H1 (cell line): ENCODE measurements around the gene IL36RN. TPM values are rescaled to one million over a fixed set of nuclear protein-coding genes. Genes with fewer than 3 reads are reported as not detected.

Experiments used
- CTCF ChIA-PET: fragments of 300-600 bp; sonication (Branson Sonifier 250); formaldehyde crosslinking; loops from one replicate; lab custom pipeline; 2021; ENCODE audit not compliant: partially characterized antibody; lab: Charles Lee
- POLR2A ChIA-PET: fragments of 300-600 bp; sonication (Branson Sonifier 250); formaldehyde crosslinking; loops from one replicate; lab custom pipeline; 2021; ENCODE audit warnings: inconsistent platforms; ENCODE audit not compliant: partially characterized antibody; lab: Charles Lee
- DNase-seq, 2 experiments: peaks; one replicate each; pipeline versions ENCODE4 v3.0.0 to v3.0.0-alpha.2; 2010 to 2022; ENCODE audit warnings: low spot score in 2 of 2, low read depth in 1 of 2, mixed read lengths in 1 of 2
- FAIRE-seq: peaks from 2 replicates; lab custom pipeline; 2011; peaks lifted over from hg19 to GRCh38; lab: Jason Lieb, UNC
- H2AFZ ChIP-seq: 2 replicates; pipeline ENCODE4 v1.8.1; 2012; ENCODE audit warnings: low read length, inconsistent platforms
- H2AK5ac ChIP-seq: 2 replicates; pipeline ENCODE4 v1.6.1; 2013; ENCODE audit warnings: low read depth, low read length
- H2BK120ac ChIP-seq: replicated peaks from 2 replicates; pipeline ENCODE3; 2013; ENCODE audit warnings: low read depth, low read length, inconsistent platforms
- H2BK12ac ChIP-seq: 2 replicates; pipeline ENCODE4 v1.6.1; 2013; ENCODE audit warnings: low read depth, low read length
- H2BK15ac ChIP-seq: 2 replicates; pipeline ENCODE4 v1.6.1; 2013; ENCODE audit warnings: low read length
- H2BK20ac ChIP-seq: 2 replicates; pipeline ENCODE4 v1.6.1; 2013; ENCODE audit warnings: low read length
- H2BK5ac ChIP-seq: 2 replicates; pipeline ENCODE4 v1.6.1; 2013; ENCODE audit warnings: low read depth, low read length
- H3K14ac ChIP-seq: 2 replicates; pipeline ENCODE4 v1.6.1; 2013; ENCODE audit warnings: inconsistent platforms; ENCODE audit not compliant: insufficient read length
- H3K18ac ChIP-seq: 2 replicates; pipeline ENCODE4 v1.6.1; 2013; ENCODE audit warnings: low read length; ENCODE audit errors: extremely low read depth
- H3K23ac ChIP-seq: 2 replicates; pipeline ENCODE4 v1.6.1; 2013; ENCODE audit warnings: inconsistent platforms; ENCODE audit not compliant: insufficient read length
- H3K23me2 ChIP-seq: 2 replicates; pipeline ENCODE4 v1.6.1; 2013; ENCODE audit warnings: low read depth, low read length
- H3K27ac ChIP-seq: 2 replicates; pipeline ENCODE4 v1.6.1; 2011; ENCODE audit warnings: low read depth, low read length, inconsistent platforms
- H3K27me3 ChIP-seq, 4 experiments: replicated peaks in 1 of 4; 1 replicate in 1 of 4; 2 replicates in 3 of 4; pipeline versions ENCODE4 v1.6.1 to v1.8.1; 2011 to 2013; ENCODE audit warnings: low read length in 3 of 4, mild to moderate bottlenecking in 3 of 4, inconsistent platforms in 2 of 4, mixed read lengths in 2 of 4, moderate library complexity in 1 of 4; ENCODE audit not compliant: control insufficient read depth in 3 of 4, insufficient read depth in 3 of 4; ENCODE audit errors: extremely low read depth in 1 of 4
- H3K36me3 ChIP-seq, 4 experiments: 2 replicates each; pipeline versions ENCODE4 v1.6.1 to v1.8.1; 2011 to 2013; ENCODE audit warnings: mild to moderate bottlenecking in 4 of 4, low read length in 3 of 4, moderate library complexity in 2 of 4, control low read depth in 1 of 4, inconsistent platforms in 1 of 4; ENCODE audit not compliant: insufficient read depth in 4 of 4, control insufficient read depth in 2 of 4
- H3K4ac ChIP-seq: replicated peaks from 2 replicates; pipeline ENCODE3; 2013; ENCODE audit warnings: low read length, low read depth, mixed read lengths, inconsistent platforms; ENCODE audit not compliant: insufficient read length
- H3K4me1 ChIP-seq, 4 experiments: replicated peaks in 1 of 4; 1 replicate in 1 of 4; 2 replicates in 3 of 4; pipeline versions ENCODE4 v1.6.1 to v1.8.1; 2011 to 2013; ENCODE audit warnings: low read length in 3 of 4, inconsistent platforms in 2 of 4, mixed read lengths in 1 of 4; ENCODE audit not compliant: insufficient read depth in 4 of 4, control insufficient read depth in 3 of 4
- H3K4me2 ChIP-seq, 2 experiments: 2 replicates each; pipeline versions ENCODE4 v1.6.1 to v1.8.1; 2011 to 2013; ENCODE audit warnings: low read depth in 2 of 2, low read length in 2 of 2, control low read depth in 1 of 2, inconsistent platforms in 1 of 2, mild to moderate bottlenecking in 1 of 2; ENCODE audit not compliant: insufficient read depth in 1 of 2
- H3K4me3 ChIP-seq, 4 experiments: fragments of 200-600, 300-600 bp in 1 of 4; sonication (generic), shearing (Covaris generic), sonication (Bioruptor Twin) in 1 of 4; 2 replicates each; pipeline versions ENCODE4 v1.5.1 to v1.8.1; 2011 to 2016; ENCODE audit warnings: low read length in 4 of 4, low read depth in 3 of 4, control low read depth in 2 of 4, inconsistent platforms in 2 of 4, mild to moderate bottlenecking in 2 of 4, mixed read lengths in 1 of 4, moderate library complexity in 1 of 4; ENCODE audit not compliant: insufficient read depth in 2 of 4; ENCODE audit errors: extremely low read depth in 1 of 4
- H3K56ac ChIP-seq: replicated peaks from 2 replicates; pipeline ENCODE3; 2013; ENCODE audit warnings: low read depth, mild to moderate bottlenecking, mixed read lengths, low read length, inconsistent platforms; ENCODE audit not compliant: insufficient read length
- H3K79me1 ChIP-seq: 2 replicates; pipeline ENCODE4 v1.6.1; 2013; ENCODE audit warnings: low read depth, low read length, control low read depth
- H3K79me2 ChIP-seq, 2 experiments: 2 replicates each; pipeline versions ENCODE4 v1.6.1 to v1.8.1; 2012 to 2013; ENCODE audit warnings: low read length in 2 of 2, mild to moderate bottlenecking in 2 of 2, inconsistent platforms in 1 of 2; ENCODE audit not compliant: insufficient read depth in 2 of 2, control insufficient read depth in 1 of 2
- H3K9ac ChIP-seq, 4 experiments: replicated peaks in 1 of 4; 1 replicate in 1 of 4; 2 replicates in 3 of 4; pipeline versions ENCODE4 v1.6.1 to v1.8.1; 2011 to 2013; ENCODE audit warnings: low read depth in 3 of 4, low read length in 3 of 4, control low read depth in 2 of 4, mild to moderate bottlenecking in 2 of 4, moderate library complexity in 2 of 4, inconsistent platforms in 1 of 4; ENCODE audit errors: extremely low read depth in 1 of 4
- H3K9me3 ChIP-seq, 2 experiments: 2 replicates each; pipeline versions ENCODE4 v1.6.1 to v1.8.1; 2012 to 2013; ENCODE audit warnings: mild to moderate bottlenecking in 2 of 2, moderate library complexity in 2 of 2, control low read depth in 1 of 2, inconsistent platforms in 1 of 2, low read depth in 1 of 2, low read length in 1 of 2, mixed read lengths in 1 of 2; ENCODE audit not compliant: insufficient read depth in 2 of 2
- H4K20me1 ChIP-seq, 2 experiments: replicated peaks in 1 of 2; 2 replicates each; pipeline versions ENCODE3 to v1.8.1; 2011 to 2013; ENCODE audit warnings: inconsistent platforms in 2 of 2, low read length in 2 of 2, mild to moderate bottlenecking in 1 of 2; ENCODE audit not compliant: insufficient read depth in 2 of 2, control insufficient read depth in 1 of 2
- H4K5ac ChIP-seq: 2 replicates; pipeline ENCODE4 v1.6.1; 2013; ENCODE audit warnings: low read length, low read depth, mixed read lengths, inconsistent platforms; ENCODE audit not compliant: insufficient read length
- H4K8ac ChIP-seq: 2 replicates; pipeline ENCODE4 v1.8.0; 2013; ENCODE audit warnings: mild to moderate bottlenecking, moderate library complexity, low read length, inconsistent platforms; ENCODE audit not compliant: insufficient read depth; ENCODE audit errors: extremely low read depth
- H4K91ac ChIP-seq: replicated peaks from 2 replicates; pipeline ENCODE3; 2013; ENCODE audit warnings: low read length, mixed read lengths, inconsistent platforms; ENCODE audit not compliant: insufficient read length
- ASH2L ChIP-seq: fragments of 200-600, 300-600 bp; sonication (generic); IDR thresholded peaks from one replicate; pipeline ENCODE4 v1.7.1; 2017; ENCODE audit warnings: low read length
- CBX5 ChIP-seq: fragments of 300-800, 300-1000 bp; sonication (generic); IDR thresholded peaks from 2 replicates; pipeline ENCODE4 v1.7.1; 2016; ENCODE audit warnings: antibody characterized with exemption, low read length, low read depth
- CEBPB ChIP-seq: IDR thresholded peaks from 2 replicates; pipeline ENCODE4 v1.6.1; 2012; ENCODE audit warnings: low read depth, low read length
- CHD1 ChIP-seq: IDR thresholded peaks from 2 replicates; pipeline ENCODE4 v1.6.1; 2012; ENCODE audit warnings: low read depth, low read length, improper control_type of control experiment
- CREB1 ChIP-seq: IDR thresholded peaks from 2 replicates; pipeline ENCODE4 v1.6.1; 2012; ENCODE audit warnings: inconsistent platforms
- EZH2 ChIP-seq: fragments of 200-600 bp; sonication (generic); IDR thresholded peaks from 2 replicates; pipeline ENCODE4 v1.7.1; 2012; ENCODE audit warnings: low read depth, mild to moderate bottlenecking, moderate library complexity, low read length, inconsistent platforms; ENCODE audit not compliant: severe bottlenecking
- GABPA ChIP-seq: IDR thresholded peaks from 2 replicates; pipeline ENCODE4 v1.6.1; 2011; ENCODE audit warnings: mild to moderate bottlenecking, low read length, moderate library complexity, borderline replicate concordance; ENCODE audit not compliant: insufficient read depth
- HDAC2 ChIP-seq, 2 experiments: fragments of 300-600 bp in 1 of 2; sonication (generic) in 1 of 2; IDR thresholded peaks; 2 replicates each; pipeline ENCODE4 v1.6.1; 2011 to 2012; ENCODE audit warnings: low read depth in 2 of 2, low read length in 2 of 2, mild to moderate bottlenecking in 2 of 2, moderate library complexity in 2 of 2, borderline replicate concordance in 1 of 2, inconsistent platforms in 1 of 2
- HDAC6 ChIP-seq: IDR thresholded peaks from one replicate; pipeline ENCODE4 v1.7.1; 2012; ENCODE audit warnings: low read depth, mild to moderate bottlenecking, inconsistent platforms, low read length, moderate library complexity
- KDM1A ChIP-seq: fragments of 200-600, 300-600 bp; sonication (generic); IDR thresholded peaks from 2 replicates; pipeline ENCODE4 v1.7.1; 2016; ENCODE audit warnings: mild to moderate bottlenecking, low read length, borderline replicate concordance
- POU5F1 ChIP-seq: IDR thresholded peaks from 2 replicates; pipeline ENCODE4 v1.6.1; 2011; ENCODE audit warnings: low read depth, mild to moderate bottlenecking, low read length, moderate library complexity
- RFX5 ChIP-seq: IDR thresholded peaks from 2 replicates; pipeline ENCODE4 v1.6.1; 2011; ENCODE audit warnings: low read depth, low read length, improper control_type of control experiment, borderline replicate concordance
- SAP30 ChIP-seq: fragments of 300-600 bp; sonication (generic); IDR thresholded peaks from 2 replicates; pipeline ENCODE4 v1.7.1; 2012; ENCODE audit warnings: low read length, moderate library complexity, mild to moderate bottlenecking, inconsistent platforms; ENCODE audit not compliant: insufficient read depth, insufficient replicate concordance
- SIRT6 ChIP-seq: IDR thresholded peaks from one replicate; pipeline ENCODE4 v1.7.1; 2012; ENCODE audit warnings: low read length, inconsistent platforms
- TCF12 ChIP-seq: IDR thresholded peaks from 2 replicates; pipeline ENCODE4 v1.6.1; 2011; ENCODE audit warnings: low read depth, mild to moderate bottlenecking, low read length
- WGBS, 2 experiments: shearing (Covaris generic) in 1 of 2; methylation state at CpG; one replicate each; pipeline versions ENCODE4 v1.1.6 to v1.1.7; 2013 to 2015; ENCODE audit warnings: low lambda C conversion rate in 2 of 2, mixed read lengths in 2 of 2, inconsistent platforms in 1 of 2, low coverage in 1 of 2, missing lambda C conversion rate in 1 of 2; ENCODE audit not compliant: insufficient replicate concordance in 2 of 2, insufficient coverage in 1 of 2, insufficient read length in 1 of 2; ENCODE audit errors: extremely low coverage in 1 of 2, missing lambda C conversion rate in 1 of 2; 5-methylcytosine and 5-hydroxymethylcytosine counted together
- polyA plus RNA-seq, 7 experiments: library from polyadenylated mRNA; depleted of rRNA in 3 of 7; stranded (reverse) in 5 of 7; unstranded in 2 of 7; fragments of >200 nt in 5 of 7; fragments of 200-250 nt in 2 of 7; gene quantifications; 1 replicate in 5 of 7; 2 replicates in 1 of 7; 4 replicates in 1 of 7; pipeline versions ENCODE4 v1.2.1 to v1.2.3, GENCODE V29; 2011 to 2013; ENCODE audit warnings: missing spikeins in 2 of 7, mixed read lengths in 2 of 7
- total RNA-seq: library from RNA; stranded (reverse); fragmentation: NEBNext Ultra II Directional; extraction: Animal tissue kit (Norgen Biotek cat#: 25700); gene quantifications from 2 replicates; pipeline ENCODE4 v1.2.1, GENCODE V29; 2021

IL36RN gene
- total and polyA plus RNA-seq, 2 of the 8 experiments (the other 6 are each of a cell fraction or from before 2014, with no cell fraction given) = not detected

DNA sequence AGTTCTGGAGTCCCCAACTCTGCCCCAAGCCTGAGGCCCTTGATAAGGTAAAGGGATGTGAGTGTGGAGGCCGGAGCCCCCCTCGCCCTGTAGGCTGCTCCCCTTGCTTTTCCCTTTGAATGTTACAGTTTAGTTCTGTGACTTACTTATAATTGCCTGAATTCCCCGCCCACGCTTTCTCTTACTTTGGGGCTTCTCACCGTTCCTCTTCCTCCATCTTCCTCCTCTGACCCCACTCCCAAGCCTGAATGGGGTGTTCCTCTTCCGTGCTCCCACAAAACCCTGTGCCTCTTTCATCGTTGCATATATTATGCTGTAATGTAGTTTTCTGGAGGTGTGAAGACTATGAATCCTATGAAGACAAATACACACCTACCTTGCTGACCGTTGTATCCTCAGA is 53.4 kb downstream of the IL36RN start:
- Histone ChIP-seq H3K9me3 (no peaks in the 10 kb centered on the region), H2BK12ac (peak overlapping the region; percentile 55; the same call in 1 of the 2 replicates), H2AFZ (no peak overlapping the region), H4K5ac (no peak overlapping the region), H2BK20ac (no peak overlapping the region), H3K23ac (no peak overlapping the region), H3K23me2 (no peaks in the 10 kb centered on the region), H3K9ac (no peak overlapping the region), H3K4me2 (no peak overlapping the region), H3K4ac (no peak overlapping the region), H2BK15ac (no peak overlapping the region), H2AK5ac (no peak overlapping the region), H2BK120ac (no peak overlapping the region), H4K20me1 (no peaks in the 10 kb centered on the region), H3K4me3 (no peak overlapping the region), H3K27ac (no peak overlapping the region), H3K36me3 (no peaks in the 10 kb centered on the region), H3K14ac (no peak overlapping the region), H2BK5ac (no peak overlapping the region), H3K4me1 (peaks cover 0 to 4% (median 0%) of the 10 kb centered on the region in 4 experiments; a peak in 1 of 7 replicates), H3K27me3 (no peaks in the 10 kb centered on the region), H4K8ac (no peak overlapping the region; the same call in 1 of the 2 replicates), H4K91ac (no peak overlapping the region), H3K56ac (no peak overlapping the region), H3K18ac (no peak overlapping the region; the same call in 1 of the 2 replicates), H3K79me2 (no peaks in the 10 kb centered on the region), H3K79me1 (no peaks in the 10 kb centered on the region)
- no peak for FAIRE-seq
- 80% methylated on average over 8 of the region's 8 CpGs; no CpG with 5 or more reads in 1 of the 2 experiments for WGBS, 2 experiments
- no peak for DNase-seq
- ChIA-PET POLR2A (interaction anchor here (0.9 kb wide), 1 partner anchor 17 kb away, joined by 3 read pairs; no protein-coding TSS in a partner anchor), CTCF (interaction anchor here (1.0 to 2.1 kb wide), 3 partner anchors 32 to 87 kb away, joined by 4 to 10 read pairs (median 5); no protein-coding TSS in a partner anchor)
- TF ChIP-seq HDAC2 (IDR thresholded peaks at IDR 0.05; ENCODE audit: borderline replicate concordance in 1 of 2, low read depth in 2 of 2, low read length in 2 of 2) = no peak
- TF ChIP-seq RFX5 = no peak
- TF ChIP-seq CEBPB = no peak
- TF ChIP-seq EZH2 = no peak
- TF ChIP-seq GABPA = no peak
- TF ChIP-seq TCF12 = no peak
- no peak for TF ChIP-seq CREB1
- no peak for TF ChIP-seq SIRT6
- no peak for TF ChIP-seq POU5F1
- TF ChIP-seq HDAC6 = no peak
- no peak for TF ChIP-seq ASH2L
- TF ChIP-seq SAP30 = no peak
- no peak for TF ChIP-seq KDM1A
- no peak for TF ChIP-seq CBX5
- TF ChIP-seq CHD1 = no peak
